GM19025 (cell line): ENCODE data around the gene AKAP13.

Source experiments
- ATAC-seq: cut with Tn5 transposase; IDR thresholded peaks from one replicate; pipeline ENCODE4 v1.9.1; 2021; ENCODE audit warnings: mild to moderate bottlenecking, low read depth, moderate library complexity; ENCODE audit not compliant: unreplicated experiment

The AKAP13 gene

GRCh38 chr15:85611361-85611760 lies 231.0 kb downstream of the AKAP13 start:
- ATAC-seq = no peak

- ATAC-seq = no peak
These were observed 233.7 kb downstream of the AKAP13 start for GRCh38 chr15:85614059-85614458.

GRCh38 chr15:85615930-85616329 lies 235.5 kb downstream of the AKAP13 start:
- ATAC-seq = peak; percentile 51

GRCh38 chr15:85616549-85617110 lies 236.2 kb downstream of the AKAP13 start:
- ATAC-seq = no peak

- no peak for ATAC-seq
These were observed 237.8 kb downstream of the AKAP13 start for GRCh38 chr15:85618228-85618505.

- ATAC-seq = no peak
These were observed 238.6 kb downstream of the AKAP13 start for GRCh38 chr15:85618956-85619491.

- ATAC-seq = no peak
These were observed 239.7 kb downstream of the AKAP13 start for GRCh38 chr15:85619992-85620689.

GRCh38 chr15:85620690-85621049 lies 240.3 kb downstream of the AKAP13 start:
- no peak for ATAC-seq

GRCh38 chr15:85621094-85621493 lies 240.7 kb downstream of the AKAP13 start:
- no peak for ATAC-seq

GRCh38 chr15:85622221-85622831 lies 241.9 kb downstream of the AKAP13 start:
- ATAC-seq = no peak

GRCh38 chr15:85623315-85624049 lies 243.1 kb downstream of the AKAP13 start:
- ATAC-seq = no peak

GRCh38 chr15:85624291-85624801 lies 243.9 kb downstream of the AKAP13 start:
- no peak for ATAC-seq

GRCh38 chr15:85625166-85625830 lies 244.9 kb downstream of the AKAP13 start:
- no peak for ATAC-seq

- no peak for ATAC-seq
These were observed 245.5 kb downstream of the AKAP13 start for GRCh38 chr15:85625856-85626255.

- ATAC-seq = no peak
These were observed 247.0 kb downstream of the AKAP13 start for GRCh38 chr15:85627213-85627935.

GRCh38 chr15:85630311-85630710 lies 249.9 kb downstream of the AKAP13 start:
- no peak for ATAC-seq

- no peak for ATAC-seq
These were observed 250.6 kb downstream of the AKAP13 start for GRCh38 chr15:85631018-85631417.

- ATAC-seq = no peak
These were observed 251.6 kb downstream of the AKAP13 start for GRCh38 chr15:85632014-85632413.

- no peak for ATAC-seq
These were observed 253.5 kb downstream of the AKAP13 start for GRCh38 chr15:85633859-85634258.

- ATAC-seq = no peak
These were observed 255.9 kb downstream of the AKAP13 start for GRCh38 chr15:85636351-85636750.
